ENCODE data around the gene PLEKHA4. TPM values are rescaled to one million over a fixed set of nuclear protein-coding genes. Genes with fewer than 3 reads are reported as not detected.
"Not testable (repeated sequence)": the region's sequence is repeated elsewhere in the genome, so short reads cannot be mapped to it uniquely, and the experiment has no call there.

PLEKHA4 gene, protein sequence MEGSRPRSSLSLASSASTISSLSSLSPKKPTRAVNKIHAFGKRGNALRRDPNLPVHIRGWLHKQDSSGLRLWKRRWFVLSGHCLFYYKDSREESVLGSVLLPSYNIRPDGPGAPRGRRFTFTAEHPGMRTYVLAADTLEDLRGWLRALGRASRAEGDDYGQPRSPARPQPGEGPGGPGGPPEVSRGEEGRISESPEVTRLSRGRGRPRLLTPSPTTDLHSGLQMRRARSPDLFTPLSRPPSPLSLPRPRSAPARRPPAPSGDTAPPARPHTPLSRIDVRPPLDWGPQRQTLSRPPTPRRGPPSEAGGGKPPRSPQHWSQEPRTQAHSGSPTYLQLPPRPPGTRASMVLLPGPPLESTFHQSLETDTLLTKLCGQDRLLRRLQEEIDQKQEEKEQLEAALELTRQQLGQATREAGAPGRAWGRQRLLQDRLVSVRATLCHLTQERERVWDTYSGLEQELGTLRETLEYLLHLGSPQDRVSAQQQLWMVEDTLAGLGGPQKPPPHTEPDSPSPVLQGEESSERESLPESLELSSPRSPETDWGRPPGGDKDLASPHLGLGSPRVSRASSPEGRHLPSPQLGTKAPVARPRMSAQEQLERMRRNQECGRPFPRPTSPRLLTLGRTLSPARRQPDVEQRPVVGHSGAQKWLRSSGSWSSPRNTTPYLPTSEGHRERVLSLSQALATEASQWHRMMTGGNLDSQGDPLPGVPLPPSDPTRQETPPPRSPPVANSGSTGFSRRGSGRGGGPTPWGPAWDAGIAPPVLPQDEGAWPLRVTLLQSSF
- 3.9 and 5.4 TPM in 2 replicates for total RNA-seq (2014; rRNA removed; shearing (Covaris generic))

DNA sequence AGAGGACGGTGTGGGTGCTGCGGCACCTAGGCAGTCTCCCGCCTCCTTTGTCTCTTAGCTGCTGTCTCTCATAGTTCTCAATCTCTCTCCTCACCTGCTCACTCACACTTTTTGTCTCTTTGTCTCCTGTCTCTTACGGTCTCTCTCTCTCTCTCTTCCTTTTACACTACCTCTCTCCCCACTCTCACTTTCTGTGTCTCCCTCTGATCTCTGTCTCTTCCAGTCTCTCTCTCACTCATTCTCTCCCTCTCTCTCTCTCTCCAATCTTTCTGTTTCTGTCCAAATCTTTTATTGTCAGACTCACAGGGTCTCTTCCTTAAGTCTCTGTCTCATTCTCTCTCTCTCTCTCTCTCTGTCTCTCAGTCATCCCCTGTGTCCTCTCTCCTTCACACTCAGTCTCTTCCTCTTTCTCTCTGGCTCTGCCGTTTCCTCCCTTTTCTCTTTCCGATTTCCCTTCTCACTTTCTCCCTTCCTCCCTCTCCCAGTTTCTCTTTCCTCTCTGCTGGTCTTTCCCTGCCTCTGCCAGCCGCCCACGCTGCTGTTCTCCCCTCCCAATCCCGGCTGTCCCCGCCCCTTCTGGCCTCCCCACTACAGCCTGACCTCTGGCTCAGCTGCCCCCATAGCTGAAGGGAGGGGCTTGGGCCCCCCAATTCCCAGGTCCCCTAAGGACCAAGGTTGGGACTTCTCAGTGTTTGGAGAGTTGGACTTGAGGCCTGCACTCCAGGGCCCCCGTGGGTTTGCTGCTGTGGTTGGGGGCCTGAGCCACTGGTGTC, at the start of gene PLEKHA4:
TSS of gene PLEKHA4 (minus strand) at position 504 of the 773 bp plus-strand sequence. CDS start 997 bp downstream, outside the sequence.
- DNase-seq (ENCODE audit: low spot score) = peak; percentile 32

DNA sequence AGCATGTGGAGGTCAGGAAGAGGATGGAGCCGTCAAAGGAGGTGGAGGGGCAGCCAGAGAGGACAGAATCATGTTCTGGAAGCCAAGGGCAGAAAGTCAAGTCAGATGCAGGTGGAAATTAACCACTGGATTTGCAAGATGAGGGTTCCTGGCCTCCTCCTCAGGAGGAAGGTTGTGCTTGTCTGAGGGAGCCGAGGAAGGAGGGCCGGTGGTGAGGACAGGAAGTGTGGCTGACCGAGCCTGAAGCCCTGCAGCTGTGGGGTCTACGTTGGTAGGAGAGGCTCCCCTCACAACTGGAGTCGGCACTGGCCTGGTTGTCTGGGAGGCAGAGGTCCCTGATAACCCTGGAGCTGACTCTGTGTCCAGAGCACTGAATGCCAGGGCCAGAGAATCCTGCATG, 49.7 kb upstream of the PLEKHA4 start:
- DNase-seq (ENCODE audit: low spot score) = no peak

DNA sequence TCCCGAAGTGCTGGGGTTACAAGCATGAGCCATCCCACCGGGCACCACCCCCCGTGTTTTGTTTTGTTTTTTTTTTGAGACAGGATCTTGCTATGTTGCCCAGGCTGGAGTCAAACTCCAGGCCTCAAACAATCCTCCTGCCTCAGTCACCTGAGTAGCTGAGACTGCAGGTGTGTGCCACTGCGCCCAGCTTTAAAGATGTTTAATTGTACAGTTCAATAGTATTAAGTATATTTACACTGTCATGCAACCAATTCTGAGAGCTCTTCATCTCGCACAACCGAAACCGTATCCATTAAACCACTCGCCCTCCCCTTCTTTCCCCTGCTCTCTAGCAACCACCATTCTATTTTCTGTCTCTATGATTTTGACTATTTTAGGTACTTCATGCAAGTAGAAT, 47.3 kb upstream of the PLEKHA4 start:
- no peak for DNase-seq (ENCODE audit: low spot score)

DNA sequence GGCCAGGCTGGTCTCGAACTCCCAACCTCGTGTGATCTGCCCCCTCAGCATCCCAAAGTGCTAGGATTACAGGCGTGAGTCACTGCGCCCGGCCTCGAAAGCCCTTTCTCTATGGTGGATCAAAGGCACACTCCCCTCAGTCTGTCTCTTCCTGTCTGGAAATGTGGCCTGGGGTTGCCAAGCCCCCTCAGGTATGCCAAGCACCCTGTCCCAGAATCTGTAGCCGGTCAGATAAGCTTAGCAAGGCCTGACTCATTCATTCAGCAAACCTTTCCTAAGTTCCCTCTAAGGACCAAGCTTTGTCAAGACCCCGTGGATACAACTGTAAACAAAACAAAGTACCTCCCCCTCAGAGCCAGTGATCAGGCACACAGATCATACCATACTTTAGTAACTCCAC, 45.8 kb upstream of the PLEKHA4 start:
- DNase-seq (ENCODE audit: low spot score) = no peak

DNA sequence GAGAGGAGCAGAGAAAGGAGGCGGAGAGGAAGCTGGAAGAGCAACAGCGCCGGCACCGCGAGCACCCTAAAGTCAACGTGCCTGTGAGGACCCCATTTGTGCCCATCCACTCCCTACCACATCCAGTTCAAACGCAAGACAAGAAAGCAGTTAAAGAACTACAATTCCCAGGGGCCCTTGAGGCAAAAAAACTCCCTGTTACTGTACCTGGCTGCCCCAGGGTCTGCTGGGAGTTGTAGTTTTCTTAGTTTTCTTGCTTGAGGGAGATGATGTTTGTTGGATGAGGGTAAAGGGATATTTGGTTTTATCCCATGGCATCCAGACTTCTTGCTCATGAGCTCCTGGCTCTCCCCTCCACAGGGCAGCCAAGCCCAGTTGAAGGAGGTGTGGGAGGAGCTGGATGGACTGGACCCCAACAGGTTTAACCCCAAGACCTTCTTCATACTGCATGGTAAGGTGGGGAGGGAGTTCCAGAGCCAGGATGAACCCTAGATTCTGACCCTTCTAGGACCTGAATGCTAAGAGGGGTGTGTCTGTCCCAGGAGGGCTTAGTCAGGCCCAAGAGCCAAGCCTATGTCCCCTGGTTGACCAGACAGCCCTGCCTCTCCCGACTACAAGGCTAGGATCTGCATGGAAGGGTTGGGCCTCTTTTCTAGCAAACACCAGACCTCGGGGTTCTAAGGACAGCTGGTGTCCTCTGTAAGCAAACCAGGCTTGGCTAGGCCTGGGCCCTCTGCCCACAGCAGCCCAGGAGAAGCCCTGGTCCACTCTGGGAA, 44.9 kb upstream of the PLEKHA4 start:
- peak; percentile 76 for DNase-seq (ENCODE audit: low spot score)

DNA sequence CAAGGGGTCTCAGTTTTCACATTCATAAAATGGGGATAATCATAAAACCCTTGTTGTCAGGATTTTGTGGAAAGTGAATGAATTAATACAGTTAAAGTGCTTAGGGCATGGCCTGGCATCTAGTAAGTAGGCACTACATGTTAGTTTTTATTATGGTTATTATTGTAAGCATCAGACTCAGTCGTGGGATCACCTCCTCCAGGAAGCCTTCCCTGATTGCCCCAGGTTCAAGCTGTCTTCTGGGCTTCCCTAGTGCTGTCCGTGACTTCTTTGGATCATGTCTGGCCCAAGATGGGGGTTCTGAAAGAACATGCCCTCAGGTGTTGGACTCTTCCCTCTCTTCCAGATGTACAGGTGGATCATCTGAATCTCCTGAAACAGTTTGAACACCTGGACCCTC, 42.4 kb upstream of the PLEKHA4 start:
- DNase-seq (ENCODE audit: low spot score) = no peak

DNA sequence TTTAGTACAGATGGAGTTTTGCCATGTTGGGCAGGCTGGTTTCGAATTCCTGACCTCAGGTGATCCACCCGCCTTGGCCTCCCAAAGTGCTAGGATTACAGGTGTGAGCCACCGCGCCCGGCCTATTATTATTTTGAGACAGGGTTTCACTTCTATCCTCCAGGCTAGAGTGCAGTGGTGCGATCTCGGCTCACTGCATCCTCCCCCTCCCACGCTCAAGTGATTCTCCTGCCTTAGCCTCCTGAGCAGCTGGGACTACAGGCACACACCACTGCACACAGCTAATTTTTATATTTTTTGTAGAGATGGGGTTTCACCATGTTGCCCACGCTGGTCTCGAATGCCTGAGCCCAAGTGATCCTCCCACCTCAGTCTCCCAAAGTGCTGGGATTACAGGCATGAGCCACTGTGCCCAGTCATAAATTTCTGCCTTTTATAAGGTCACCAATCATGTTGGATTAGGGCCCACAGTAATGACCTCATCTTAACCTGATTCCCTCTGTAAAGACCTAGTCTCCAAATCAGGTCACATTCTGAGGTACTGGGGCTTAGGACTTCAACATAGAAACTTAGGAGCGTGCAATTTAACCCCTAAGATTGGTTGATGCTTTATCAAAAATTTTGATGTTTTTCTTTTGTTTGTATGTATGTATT, 41.1 kb upstream of the PLEKHA4 start:
- DNase-seq (ENCODE audit: low spot score) = not testable (repeated sequence)

DNA sequence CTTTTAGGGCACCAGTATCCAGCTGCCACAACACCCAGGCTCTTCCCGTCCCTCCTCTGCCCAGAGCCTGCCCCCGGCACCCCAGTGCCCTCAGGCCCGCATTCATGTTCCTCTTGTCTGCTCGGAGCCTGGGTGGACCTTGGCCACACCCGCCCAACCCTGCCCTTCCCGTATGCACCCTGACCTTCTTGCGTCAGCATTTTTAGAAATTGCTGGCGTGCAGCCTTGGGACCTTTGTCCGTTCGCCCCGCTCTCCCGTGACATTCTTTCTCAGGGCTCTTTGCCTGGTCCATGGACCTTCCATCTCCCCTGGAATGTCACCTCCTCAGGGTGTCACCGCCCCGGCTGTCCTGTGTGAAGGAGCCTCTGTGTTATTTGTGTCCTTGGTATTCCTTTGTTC, 39.3 kb upstream of the PLEKHA4 start:
- DNase-seq (ENCODE audit: low spot score) = no peak

DNA sequence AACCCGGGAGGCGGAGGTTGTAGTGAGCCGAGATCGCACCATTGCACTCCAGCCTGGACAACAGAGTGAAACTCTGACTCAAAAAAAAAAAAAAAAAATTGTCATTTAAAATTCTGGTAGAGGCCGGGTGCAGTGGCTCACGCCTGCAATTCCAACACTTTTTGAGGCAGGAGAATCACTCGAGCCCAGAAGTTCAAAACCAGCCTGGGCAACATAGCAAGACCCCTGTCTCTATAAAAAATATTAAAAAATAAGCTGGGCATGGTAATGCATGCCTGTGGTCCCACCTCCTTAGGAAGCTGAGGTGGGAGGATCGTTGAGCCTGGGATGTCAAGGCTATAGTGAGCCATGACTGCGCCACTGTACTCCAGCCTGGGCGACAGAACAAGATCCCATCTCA, 37.9 kb upstream of the PLEKHA4 start:
- no peak for DNase-seq (ENCODE audit: low spot score)

DNA sequence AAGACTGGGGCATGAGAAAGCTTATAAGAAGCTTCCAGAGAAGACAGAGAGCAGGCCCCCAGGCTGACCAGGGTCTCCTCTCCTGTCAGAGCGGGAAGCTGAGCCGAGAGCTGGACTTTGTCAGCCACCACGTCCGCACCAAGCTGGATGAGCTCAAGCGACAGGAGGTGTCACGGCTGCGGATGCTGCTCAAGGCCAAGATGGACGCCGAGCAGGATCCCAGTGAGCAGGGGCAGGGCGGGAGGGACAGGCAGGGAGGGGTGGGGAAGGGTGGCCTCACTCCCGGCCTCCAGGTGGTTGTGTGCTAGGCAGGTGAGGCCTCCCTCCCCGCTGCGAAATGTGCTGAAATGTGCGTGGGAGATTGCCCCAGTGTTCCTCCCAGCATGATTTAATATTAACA, 37.2 kb upstream of the PLEKHA4 start:
- no peak for DNase-seq (ENCODE audit: low spot score)

DNA sequence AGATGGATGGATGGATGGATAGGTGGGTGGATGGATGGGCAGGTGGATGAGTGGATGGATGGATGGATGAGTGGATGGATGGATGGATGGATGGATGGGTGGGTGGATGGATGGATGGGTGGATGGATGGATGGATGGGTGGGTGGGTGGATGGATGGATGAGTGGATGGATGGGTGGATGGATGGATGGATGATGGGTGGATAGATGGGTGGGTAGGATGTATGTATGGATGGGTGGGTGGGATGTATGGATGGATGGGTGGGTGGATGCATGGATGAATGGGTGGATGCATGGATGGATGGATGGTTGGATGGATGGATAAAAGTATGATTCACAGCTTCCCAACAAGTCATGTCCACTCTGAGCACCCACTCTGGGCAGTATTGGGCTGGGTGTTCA, 35.4 kb upstream of the PLEKHA4 start:
- not testable (repeated sequence) for DNase-seq (ENCODE audit: low spot score)

DNA sequence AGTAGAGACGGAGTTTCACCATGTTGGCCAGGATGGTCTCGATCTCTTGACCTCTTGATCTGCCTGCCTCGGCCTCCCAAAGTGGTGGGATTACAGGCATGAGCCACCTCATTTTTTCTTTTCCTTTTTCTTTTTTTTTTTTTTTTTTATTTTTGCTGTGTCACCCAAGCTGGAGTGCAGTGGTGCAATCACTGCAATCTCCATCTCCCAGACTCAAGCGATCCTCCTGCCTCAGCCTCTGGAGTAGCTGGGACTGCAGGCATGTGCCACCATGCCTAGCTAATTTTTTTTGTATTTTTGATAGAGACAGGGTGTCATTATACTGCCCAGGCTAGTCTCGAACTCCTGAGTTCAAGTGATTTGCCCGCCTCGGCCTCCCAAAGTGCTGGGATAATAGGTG, 33.9 kb upstream of the PLEKHA4 start:
- DNase-seq (ENCODE audit: low spot score) = not testable (repeated sequence)

DNA sequence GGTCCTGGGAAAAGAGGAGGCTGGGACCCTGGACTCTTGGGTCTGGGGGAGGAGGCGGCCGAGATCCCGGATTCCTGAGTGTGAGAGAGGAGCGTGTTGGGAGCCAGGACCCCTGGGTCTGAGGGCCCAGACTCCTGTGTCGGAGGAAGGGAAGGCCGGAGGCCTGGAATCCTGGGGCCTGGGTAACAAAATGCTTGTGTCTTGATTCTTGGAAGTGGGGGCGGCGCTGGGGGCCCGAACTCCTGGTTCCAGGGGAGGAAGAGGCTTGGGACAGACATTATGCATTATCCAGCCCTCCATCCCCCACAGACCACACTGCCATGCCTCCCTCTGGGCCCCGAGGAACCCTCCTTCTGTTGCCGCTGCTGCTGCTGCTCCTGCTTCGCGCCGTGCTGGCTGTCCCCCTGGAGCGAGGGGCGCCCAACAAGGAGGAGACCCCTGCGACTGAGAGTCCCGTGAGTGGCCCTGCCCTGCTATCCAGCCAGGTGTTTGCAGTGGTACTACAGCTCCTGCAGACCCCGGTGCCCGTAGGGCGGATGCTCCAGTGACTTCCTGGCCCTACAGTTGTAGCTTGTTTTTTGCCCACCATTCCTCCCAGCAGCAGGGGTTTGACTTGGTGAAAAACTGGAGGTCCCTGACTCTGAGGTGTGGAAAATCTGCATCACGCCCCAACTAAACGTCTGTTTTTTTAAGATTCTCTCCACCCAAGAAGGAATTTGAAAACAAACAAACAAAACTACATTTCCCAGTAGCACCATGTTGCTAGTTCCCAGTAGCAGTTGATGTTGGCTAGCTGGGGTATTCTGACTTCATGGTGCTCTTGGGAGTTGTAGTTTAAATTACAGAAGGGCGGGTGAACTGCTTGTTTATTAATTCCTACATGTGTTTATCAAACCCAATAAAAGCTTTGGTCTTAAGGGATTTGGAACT, 32.3 kb upstream of the PLEKHA4 start:
- peak; percentile 52 for DNase-seq (ENCODE audit: low spot score)

DNA sequence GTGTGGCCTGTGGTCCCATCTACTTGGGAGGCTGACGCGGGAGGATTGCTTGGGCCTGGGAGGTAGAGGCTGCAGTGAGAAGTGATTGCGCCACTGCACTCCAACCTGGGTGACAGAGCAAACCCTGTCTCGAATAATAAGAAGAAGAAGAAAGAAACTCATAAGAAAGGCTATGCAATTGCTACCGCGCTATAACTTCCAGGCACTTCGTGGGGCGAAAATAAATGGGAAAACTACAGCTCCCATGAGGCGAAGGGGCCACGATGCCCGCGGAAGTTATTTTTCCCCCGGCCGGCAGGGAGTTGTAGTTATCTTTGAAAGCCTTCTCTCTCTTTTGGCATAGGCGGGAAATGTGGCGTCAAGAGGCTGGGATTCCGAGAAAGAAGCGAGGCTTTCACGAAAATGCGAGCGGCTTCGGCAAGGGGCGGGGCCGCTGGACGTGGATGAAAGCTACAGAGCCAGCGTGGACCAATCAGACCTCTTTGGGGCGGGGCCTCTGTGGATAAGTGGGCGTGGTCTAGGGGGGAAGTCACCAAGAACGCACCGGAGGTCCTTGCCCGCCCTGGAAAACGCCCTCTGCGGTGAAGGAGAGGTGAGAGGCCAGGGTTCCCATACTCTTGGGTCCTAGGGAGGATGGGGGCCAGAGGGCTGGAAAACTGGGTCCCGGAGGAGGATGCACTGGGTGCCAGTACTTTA, 31.5 kb upstream of the PLEKHA4 start, which contains the start of gene NUCB1:
TSS of gene NUCB1 (plus strand) at position 532 of the 696 bp plus-strand sequence. CDS start 485 bp downstream, outside the sequence.
- DNase-seq (ENCODE audit: low spot score) = peak; percentile 100

DNA sequence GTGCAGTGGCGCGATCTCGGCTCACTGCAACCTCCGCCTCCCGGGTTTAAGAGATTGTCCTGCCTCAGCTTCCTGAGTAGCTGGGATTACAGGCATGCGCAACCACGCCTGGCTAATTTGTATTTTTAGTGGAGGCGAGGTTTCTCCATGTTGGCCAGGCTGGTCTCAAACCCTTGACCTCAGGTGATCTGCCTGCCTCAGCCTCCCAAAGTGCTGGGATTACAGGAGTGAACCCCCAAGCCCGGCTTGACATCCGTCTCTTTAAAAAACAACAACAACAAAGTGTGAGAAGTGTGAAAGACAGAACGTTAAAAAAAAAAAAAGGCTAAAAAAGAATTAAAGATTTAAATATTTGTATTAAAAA, 31.0 kb upstream of the PLEKHA4 start:
- DNase-seq (ENCODE audit: low spot score) = not testable (repeated sequence)

DNA sequence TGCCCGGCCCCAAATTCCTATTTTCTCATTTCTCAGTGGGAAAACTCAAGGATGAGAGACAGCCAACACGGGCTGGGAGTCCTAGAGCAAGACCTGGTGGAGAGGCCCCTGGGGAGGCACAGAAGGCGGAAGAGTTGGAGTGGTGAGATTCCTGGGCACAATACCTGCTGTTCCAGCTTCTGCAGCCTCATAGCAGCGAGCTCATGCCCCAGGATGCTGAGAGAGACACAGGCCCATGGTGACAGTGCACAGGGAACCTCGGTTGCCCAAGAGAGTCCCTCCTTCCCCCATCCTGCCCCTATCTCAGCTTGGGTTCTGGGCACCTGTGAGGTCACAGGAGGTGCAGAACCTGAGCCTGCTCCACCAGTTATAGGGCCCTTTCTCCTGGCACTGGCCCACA, 28.8 kb upstream of the PLEKHA4 start:
- DNase-seq (ENCODE audit: low spot score) = no peak

DNA sequence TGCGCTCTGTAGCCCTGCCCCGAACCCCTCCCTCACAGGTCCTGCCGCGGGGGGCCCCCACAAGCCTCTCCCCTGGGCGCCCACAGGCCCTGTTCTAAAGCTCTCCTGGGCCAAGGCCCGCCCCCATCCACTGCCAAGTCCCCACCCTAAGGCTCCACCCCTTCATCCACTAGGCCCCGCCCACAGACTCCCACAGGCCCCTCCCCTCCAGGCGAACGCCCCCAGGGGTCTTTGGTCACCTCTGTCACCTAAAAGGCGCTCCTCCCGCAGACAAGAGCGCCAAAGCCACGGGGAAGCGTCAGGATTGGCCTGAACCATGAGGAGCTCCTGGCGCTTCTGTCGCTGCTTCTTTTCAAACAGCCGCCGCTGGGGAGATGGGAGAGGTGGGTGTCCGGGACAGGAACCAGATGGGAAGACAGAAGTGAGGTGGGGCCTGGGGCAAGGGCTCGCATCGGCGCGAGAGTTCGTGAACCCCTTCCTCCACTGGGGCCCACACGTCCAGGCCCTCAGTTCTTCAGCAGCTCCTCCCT, 27.8 kb upstream of the PLEKHA4 start:
- no peak for DNase-seq (ENCODE audit: low spot score)

DNA sequence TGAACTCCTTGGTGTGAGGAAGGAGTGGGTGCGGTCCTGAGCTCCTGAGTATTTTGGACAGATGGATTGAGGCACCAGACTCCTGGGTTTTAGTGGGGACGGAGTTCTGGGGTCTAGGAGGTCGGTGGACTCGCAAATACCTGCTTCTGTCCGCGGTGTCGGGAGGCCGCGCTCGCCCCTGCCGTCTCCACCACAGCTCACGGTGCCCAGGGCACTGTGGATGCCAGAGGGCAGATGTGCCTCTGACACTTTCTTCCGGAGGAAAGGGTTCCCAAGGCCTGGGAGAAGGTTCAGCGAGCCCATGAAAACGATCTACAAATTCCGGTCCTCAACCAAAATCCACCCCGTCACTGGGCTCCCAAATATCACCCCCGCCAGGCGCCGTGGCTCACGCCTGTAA, 26.8 kb upstream of the PLEKHA4 start:
- no peak for DNase-seq (ENCODE audit: low spot score)

DNA sequence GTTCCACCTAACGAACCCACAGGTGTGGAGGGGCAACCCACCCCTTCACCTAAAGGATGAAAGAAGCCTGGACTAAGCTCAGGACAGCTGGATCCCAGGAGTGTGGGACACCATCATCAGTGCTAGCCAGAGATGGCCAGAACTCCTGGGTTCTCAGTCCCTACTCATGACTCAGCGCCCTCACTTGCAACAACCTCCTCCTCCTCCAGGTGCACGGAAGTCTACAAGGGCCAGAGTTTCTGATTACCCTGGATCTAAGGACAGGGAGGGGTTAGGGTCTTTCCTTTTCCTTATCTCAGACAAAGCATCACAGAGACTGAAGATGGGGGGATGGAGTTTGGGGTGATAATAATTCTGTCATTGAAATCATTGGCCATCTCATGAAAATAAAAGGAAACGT, 22.1 kb upstream of the PLEKHA4 start:
- DNase-seq (ENCODE audit: low spot score) = no peak
